Kidney (tissue), 22 donors: ENCODE data around the gene EQTN. TPM values are rescaled to one million over a fixed set of nuclear protein-coding genes. Genes with fewer than 3 reads are reported as not detected.

ENCODE experiments used
- DNase-seq, 5 donors: peaks; one replicate each; pipeline ENCODE4 v3.0.0-alpha.2; 2013 to 2020
- FAIRE-seq: peaks from 2 replicates; lab custom pipeline; 2012; peaks lifted over from hg19 to GRCh38; lab: Jason Lieb, UNC
- H3K27ac ChIP-seq, 2 donors: one replicate each; pipeline ENCODE4 v1.7.0; 2013; ENCODE audit warnings: low read depth in 2 of 2, low read length in 2 of 2, inconsistent platforms in 1 of 2
- H3K27me3 ChIP-seq: one replicate; pipeline ENCODE4 v1.7.1; 2013; ENCODE audit warnings: low read length, inconsistent platforms; ENCODE audit not compliant: control insufficient read depth, insufficient read depth
- H3K36me3 ChIP-seq, 3 donors: one replicate each; pipeline versions ENCODE4 v1.7.0 to v1.7.1; 2013; ENCODE audit warnings: low read length in 3 of 3, control low read depth in 1 of 3, inconsistent platforms in 1 of 3; ENCODE audit not compliant: insufficient read depth in 3 of 3, control insufficient read depth in 2 of 3
- H3K4me1 ChIP-seq, 3 donors: one replicate each; pipeline versions ENCODE4 v1.7.0 to v1.7.1; 2013; ENCODE audit warnings: low read length in 3 of 3, inconsistent platforms in 1 of 3, low read depth in 1 of 3; ENCODE audit not compliant: control insufficient read depth in 2 of 3, insufficient read depth in 2 of 3
- H3K4me3 ChIP-seq, 3 donors: one replicate each; pipeline versions ENCODE4 v1.7.0 to v1.8.1; 2013; ENCODE audit warnings: low read length in 3 of 3, control low read depth in 1 of 3, inconsistent platforms in 1 of 3
- H3K9ac ChIP-seq, 3 donors: one replicate each; pipeline versions ENCODE4 v1.7.0 to v1.7.1; 2013; ENCODE audit warnings: low read length in 3 of 3, control low read depth in 1 of 3, inconsistent platforms in 1 of 3
- H3K9me3 ChIP-seq, 3 donors: one replicate each; pipeline versions ENCODE4 v1.7.0 to v1.7.1; 2013; ENCODE audit warnings: low read length in 3 of 3, control low read depth in 1 of 3, inconsistent platforms in 1 of 3; ENCODE audit not compliant: control insufficient read depth in 2 of 3, insufficient read depth in 1 of 3
- intact Hi-C: fragments of 100-400 bp; cut with DNase I; formaldehyde crosslinking; loops from one replicate; pipeline ENCODE4 v1.11.1; 2022
- long read RNA-seq, 10 donors: library from polyadenylated mRNA in 1 of 10; unstranded in 1 of 10; transcript quantifications; one replicate each; pipeline ENCODE4 v2.0.0 and lab custom pipeline, GENCODE V29; 2021 to 2026
- polyA plus RNA-seq: library from polyadenylated mRNA; stranded (reverse); fragments of 350-450 nt; fragmentation: Illumina TruSeq; extraction: RNeasy Lipid Tissue Mini Kit (QIAGEN cat#74804); gene quantifications from one replicate; pipeline ENCODE4 v1.2.3, GENCODE V29; 2014; ENCODE audit warnings: low read depth, low replicate concordance; ENCODE audit not compliant: insufficient read depth
- total RNA-seq: library from RNA; stranded (reverse); fragmentation: NEBNext Ultra II Directional; extraction: Animal tissue kit (Norgen Biotek cat#: 25700); gene quantifications from one replicate; pipeline ENCODE4 v1.2.1, GENCODE V29; 2021
- TF ChIP-seq, protein P1 (sequence below): IDR thresholded peaks from 3 replicates; pipeline ENCODE4 v1.5.1; 2012; ENCODE audit warnings: mild to moderate bottlenecking, moderate library complexity, borderline replicate concordance; ENCODE audit not compliant: insufficient read depth; ENCODE audit errors: extremely low read depth
- donor health status: control.
- donor health status: control.
- donor health status: control.
- donor health status: control.
- donor health status: control.
- donor health status: DM: yes; HTN: yes; CAD: no.
- donor health status: Normal renal cell carcinoma (clear cell type).

Gene EQTN
- total RNA-seq (1.4 TPM), polyA plus RNA-seq (not detected)
- long read RNA-seq, donor 1: 0 reads
- long read RNA-seq, donor 2: 0 reads
- long read RNA-seq, donor 3: 0 reads
- long read RNA-seq, donor 4: 0 reads
- long read RNA-seq, donor 5: 0 reads
- long read RNA-seq, donor 6: 0 reads
- long read RNA-seq, donor 7, partial matches to known transcripts: 0 of 2 reads
- long read RNA-seq, donor 7, other reads (novel, unspliced or antisense): 2 of 2 reads
- long read RNA-seq, donor 8: 0 reads
- long read RNA-seq, donor 9: 0 reads
- long read RNA-seq, donor 10: 0 reads

DNA sequence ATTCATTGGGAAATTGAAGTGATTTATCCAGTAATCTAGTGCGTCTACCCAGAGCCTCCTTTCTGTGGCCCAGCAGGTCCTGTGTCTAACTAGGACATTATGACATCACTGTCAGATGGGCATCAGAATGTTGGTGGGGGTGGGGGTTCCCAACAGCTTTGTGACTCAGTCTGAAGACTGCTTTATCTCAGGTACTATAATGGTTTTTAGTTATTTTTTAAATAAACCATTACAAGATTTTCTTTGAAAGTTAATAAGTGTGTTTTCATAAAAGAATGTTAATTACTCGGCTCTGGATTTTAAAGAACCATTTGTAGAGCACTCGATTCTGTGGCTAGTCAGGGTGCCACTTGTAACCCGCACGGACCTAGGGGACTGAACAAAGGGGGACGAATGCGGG lies at the start of gene EQTN:
Gene EQTN (minus strand): TSS at position 101 of the 400 bp plus-strand sequence. CDS start 95 bp downstream, at position 6.
- H3K9me3 ChIP-seq: no peaks in the 10 kb centered on the region
- TF ChIP-seq, protein P1, sequence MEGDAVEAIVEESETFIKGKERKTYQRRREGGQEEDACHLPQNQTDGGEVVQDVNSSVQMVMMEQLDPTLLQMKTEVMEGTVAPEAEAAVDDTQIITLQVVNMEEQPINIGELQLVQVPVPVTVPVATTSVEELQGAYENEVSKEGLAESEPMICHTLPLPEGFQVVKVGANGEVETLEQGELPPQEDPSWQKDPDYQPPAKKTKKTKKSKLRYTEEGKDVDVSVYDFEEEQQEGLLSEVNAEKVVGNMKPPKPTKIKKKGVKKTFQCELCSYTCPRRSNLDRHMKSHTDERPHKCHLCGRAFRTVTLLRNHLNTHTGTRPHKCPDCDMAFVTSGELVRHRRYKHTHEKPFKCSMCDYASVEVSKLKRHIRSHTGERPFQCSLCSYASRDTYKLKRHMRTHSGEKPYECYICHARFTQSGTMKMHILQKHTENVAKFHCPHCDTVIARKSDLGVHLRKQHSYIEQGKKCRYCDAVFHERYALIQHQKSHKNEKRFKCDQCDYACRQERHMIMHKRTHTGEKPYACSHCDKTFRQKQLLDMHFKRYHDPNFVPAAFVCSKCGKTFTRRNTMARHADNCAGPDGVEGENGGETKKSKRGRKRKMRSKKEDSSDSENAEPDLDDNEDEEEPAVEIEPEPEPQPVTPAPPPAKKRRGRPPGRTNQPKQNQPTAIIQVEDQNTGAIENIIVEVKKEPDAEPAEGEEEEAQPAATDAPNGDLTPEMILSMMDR: no peak
- no peak within 1 kb of the TSS for H3K27ac ChIP-seq
- DNase-seq: no peak
- H3K36me3 ChIP-seq: no peaks in the 10 kb centered on the region
- no peak within 1 kb of the TSS for H3K9ac ChIP-seq
- no peaks in the 10 kb centered on the region for H3K27me3 ChIP-seq
- H3K4me1 ChIP-seq: no peaks in the 10 kb centered on the region
- no peak within 1 kb of the TSS for H3K4me3 ChIP-seq
- intact Hi-C loops: no loop called here
- no peak for FAIRE-seq

GRCh38 chr9:27344776-27345175 lies 47.8 kb upstream of the EQTN start:
- DNase-seq (no peak), FAIRE-seq (no peak)
- Histone ChIP-seq H3K27me3 (no peaks in the 10 kb centered on the region), H3K9ac (no peak overlapping the region), H3K36me3 (no peaks in the 10 kb centered on the region), H3K4me3 (no peak overlapping the region), H3K27ac (no peak overlapping the region), H3K9me3 (no peaks in the 10 kb centered on the region), H3K4me1 (peaks cover 7 to 10% (median 7%) of the 10 kb centered on the region in 3 donors)
- TF ChIP-seq, protein P1: no peak
- intact Hi-C loops: no loop called here

- DNase-seq (no peak), FAIRE-seq (no peak)
- H3K27me3 ChIP-seq: no peaks in the 10 kb centered on the region
- no peak overlapping the region for H3K9ac ChIP-seq
- no peak overlapping the region for H3K4me3 ChIP-seq
- no peaks in the 10 kb centered on the region for H3K9me3 ChIP-seq
- H3K27ac ChIP-seq: peak overlapping the region in 1 of 2 donors; percentile 61
- no peaks in the 10 kb centered on the region for H3K36me3 ChIP-seq
- TF ChIP-seq, protein P1: no peak
- intact Hi-C loops: no loop called here
- peaks cover 7 to 28% (median 17%) of the 10 kb centered on the region in 3 donors for H3K4me1 ChIP-seq
These were observed 44.8 kb upstream of the EQTN start for GRCh38 chr9:27341545-27342294.
